GM18507 (cell line): Measurements from ENCODE around the gene FAM13A.

Experiments
- DNase-seq: peaks from one replicate; pipeline ENCODE4 v3.0.0; 2011; ENCODE audit warnings: low read depth; ENCODE audit not compliant: insufficient read length; ENCODE audit errors: extremely low spot score
- FAIRE-seq: peaks from 2 replicates; lab custom pipeline; 2011; peaks lifted over from hg19 to GRCh38; lab: Jason Lieb, UNC

Gene FAM13A

GRCh38 chr4:88719381-88719780 is 337.6 kb downstream of the FAM13A start:
- FAIRE-seq (no peak), DNase-seq (no peak)

GRCh38 chr4:88718098-88718497 is 338.9 kb downstream of the FAM13A start:
- DNase-seq (no peak), FAIRE-seq (no peak)

- no peak for FAIRE-seq
- DNase-seq: no peak
Measured at GRCh38 chr4:88713782-88714181, 343.2 kb downstream of the FAM13A start.

- no peak for DNase-seq
- no peak for FAIRE-seq
Measured at GRCh38 chr4:88709989-88710388, 347.0 kb downstream of the FAM13A start.

- no peak for DNase-seq
Measured at GRCh38 chr4:88706574-88706973, 350.4 kb downstream of the FAM13A start.

GRCh38 chr4:88705805-88706492 is 351.0 kb downstream of the FAM13A start:
- no peak for DNase-seq
- no peak for FAIRE-seq

More at GRCh38 chr4:88706574-88706973, 350.4 kb downstream of the FAM13A start:
- no peak for FAIRE-seq

GRCh38 chr4:88705223-88705622 is 351.8 kb downstream of the FAM13A start:
- FAIRE-seq (no peak), DNase-seq (no peak)

- FAIRE-seq (no peak), DNase-seq (no peak)
Measured at GRCh38 chr4:88702782-88703181, 354.2 kb downstream of the FAM13A start.

GRCh38 chr4:88698519-88698918 is 358.5 kb downstream of the FAM13A start:
- FAIRE-seq: no peak
- DNase-seq: no peak

GRCh38 chr4:88697588-88698329 is 359.2 kb downstream of the FAM13A start, which contains the start of gene NAP1L5:
Gene NAP1L5, minus strand, starts transcription at chr4:88697829. Its CDS starts 75 bp downstream, at chr4:88697754.
- FAIRE-seq: peak; percentile 67
- DNase-seq: peak; percentile 23

GRCh38 chr4:88697141-88697540 is 359.8 kb downstream of the FAM13A start:
- DNase-seq: no peak
- FAIRE-seq: no peak

- no peak for FAIRE-seq
- DNase-seq: no peak
Measured at GRCh38 chr4:88696630-88697029, 360.4 kb downstream of the FAM13A start.

GRCh38 chr4:88693792-88694191 is 363.2 kb downstream of the FAM13A start:
- no peak for DNase-seq
- FAIRE-seq: no peak

GRCh38 chr4:88690355-88690754 is 366.6 kb downstream of the FAM13A start:
- DNase-seq (no peak), FAIRE-seq (no peak)

- FAIRE-seq (no peak), DNase-seq (no peak)
Measured at GRCh38 chr4:88681209-88681608, 375.8 kb downstream of the FAM13A start.
